ENCODE data around the gene SLC9A3.

The SLC9A3 gene

GRCh38 chr5:422323-423232 is 101.7 kb downstream of the SLC9A3 start:
- in situ Hi-C loops (cut with MboI; ENCODE audit: low sequenced_read_pairs, unreplicated experiment), result no loop called here
- no peak for TF ChIP-seq CTCF (IDR thresholded peaks at IDR 0.05; ENCODE audit: borderline replicate concordance, control extremely low read depth, extremely low read depth, insufficient read depth, missing control alignments)
- DNase-seq (ENCODE audit: low spot score), result no peak

- in situ Hi-C loops (cut with MboI; ENCODE audit: low sequenced_read_pairs, unreplicated experiment), result no loop called here
- no peak for TF ChIP-seq CTCF (IDR thresholded peaks at IDR 0.05; ENCODE audit: borderline replicate concordance, control extremely low read depth, extremely low read depth, insufficient read depth, missing control alignments)
- DNase-seq (ENCODE audit: low spot score), result no peak
Observed at GRCh38 chr5:421901-422300, 102.3 kb downstream of the SLC9A3 start.

- DNase-seq (ENCODE audit: low spot score), result no peak
- no peak for TF ChIP-seq CTCF (IDR thresholded peaks at IDR 0.05; ENCODE audit: borderline replicate concordance, control extremely low read depth, extremely low read depth, insufficient read depth, missing control alignments)
- in situ Hi-C loops (cut with MboI; ENCODE audit: low sequenced_read_pairs, unreplicated experiment), result no loop called here
Observed at GRCh38 chr5:421287-421880, 102.9 kb downstream of the SLC9A3 start.

GRCh38 chr5:420632-421286 is 103.5 kb downstream of the SLC9A3 start:
- in situ Hi-C loops (cut with MboI; ENCODE audit: low sequenced_read_pairs, unreplicated experiment), result no loop called here
- no peak for TF ChIP-seq CTCF (IDR thresholded peaks at IDR 0.05; ENCODE audit: borderline replicate concordance, control extremely low read depth, extremely low read depth, insufficient read depth, missing control alignments)
- DNase-seq (ENCODE audit: low spot score), result no peak

Data from GM13976 (cell line).